ENCODE data around the gene CEBPZOS. TPM values are rescaled to one million over a fixed set of nuclear protein-coding genes. Genes with fewer than 3 reads are reported as not detected.

Gene CEBPZOS
- total RNA-seq, 1 donor from 2014 or later, result 38.5 TPM

- no peaks in the 10 kb centered on the region for H3K27me3 ChIP-seq (ENCODE audit: low read depth)
- H3K36me3 ChIP-seq, result peaks cover 96% of the 10 kb centered on the region
- intact Hi-C loops (cut with DNase I), result no loop called here
- ATAC-seq (no peak), DNase-seq (no peak)
- TF ChIP-seq CTCF (IDR thresholded peaks at IDR 0.05), result no peak
- no peak overlapping the region for H3K4me3 ChIP-seq
- no peaks in the 10 kb centered on the region for H3K4me1 ChIP-seq
- H3K27ac ChIP-seq, result no peak overlapping the region
- no peaks in the 10 kb centered on the region for H3K9me3 ChIP-seq
Observed at GRCh38 chr2:37246205-37246604, 49.9 kb downstream of the CEBPZOS start.

GRCh38 chr2:37250869-37251740 is 54.8 kb downstream of the CEBPZOS start:
- no peak for ATAC-seq
- intact Hi-C loops (cut with DNase I), result no loop called here
- H3K36me3 ChIP-seq, result peaks cover 96% of the 10 kb centered on the region

More at GRCh38 chr2:37250869-37251740, 54.8 kb downstream of the CEBPZOS start:
- Histone ChIP-seq H3K27me3 (ENCODE audit: low read depth) (no peaks in the 10 kb centered on the region), H3K4me1 (no peaks in the 10 kb centered on the region), H3K27ac (no peak overlapping the region), H3K4me3 (no peak overlapping the region), H3K9me3 (no peaks in the 10 kb centered on the region)
- no peak for TF ChIP-seq CTCF (IDR thresholded peaks at IDR 0.05)
- no peak for DNase-seq

Other genes with a start within 250 kb of the CEBPZOS start
- 31.1 TPM for gene STRN, start 230.0 kb upstream of the CEBPZOS start, total RNA-seq
- 33.9 TPM for gene HEATR5B, start 112.1 kb upstream of the CEBPZOS start, total RNA-seq
- 10.8 TPM for gene GPATCH11, start 112.0 kb upstream of the CEBPZOS start, total RNA-seq
- 69.2 TPM for gene EIF2AK2, start 39.5 kb upstream of the CEBPZOS start, total RNA-seq
- gene SULT6B1, start 7.8 kb upstream of the CEBPZOS start, total RNA-seq, result not detected
- 45.3 TPM for gene CEBPZ, start 35.1 kb downstream of the CEBPZOS start, total RNA-seq
- gene NDUFAF7, start 35.2 kb downstream of the CEBPZOS start, total RNA-seq, result 18.3 TPM
- 39.3 TPM for gene PRKD3, start 128.3 kb downstream of the CEBPZOS start, total RNA-seq
- 8.6 TPM for gene QPCT, start 148.1 kb downstream of the CEBPZOS start, total RNA-seq

Data from lower lobe of right lung (tissue), 2 donors.